HEK293T (cell line): ENCODE measurements around the gene MYO15A.

Source experiments
- ARNT ChIP-seq: fragments of 450-650 bp; IDR thresholded peaks from 2 replicates; pipeline ENCODE4 v1.6.1; 2017; ENCODE audit warnings: mild to moderate bottlenecking
- BHLHE40 ChIP-seq: fragments of 450-650 bp; IDR thresholded peaks from 2 replicates; pipeline ENCODE4 v1.6.1; 2016; ENCODE audit warnings: mild to moderate bottlenecking, moderate library complexity, borderline replicate concordance
- FOXM1 ChIP-seq: fragments of 450-650 bp; IDR thresholded peaks from 2 replicates; pipeline ENCODE4 v1.6.1; 2017; ENCODE audit warnings: mild to moderate bottlenecking, borderline replicate concordance
- LEF1 ChIP-seq: fragments of 450-650 bp; IDR thresholded peaks from 2 replicates; pipeline ENCODE4 v1.6.1; 2017; ENCODE audit warnings: mild to moderate bottlenecking, borderline replicate concordance
- NFRKB ChIP-seq: fragments of 450-650 bp; IDR thresholded peaks from 2 replicates; pipeline ENCODE4 v1.6.1; 2016; ENCODE audit warnings: mild to moderate bottlenecking, moderate library complexity
- PKNOX1 ChIP-seq: fragments of 450-650 bp; IDR thresholded peaks from 2 replicates; pipeline ENCODE4 v1.6.1; 2016
- SP1 ChIP-seq: fragments of 450-650 bp; IDR thresholded peaks from 2 replicates; pipeline ENCODE4 v1.6.1; 2017
- SUZ12 ChIP-seq: fragments of 450-650 bp; IDR thresholded peaks from 2 replicates; pipeline ENCODE4 v1.6.1; 2016; ENCODE audit warnings: mild to moderate bottlenecking

- TF ChIP-seq SP1: no peak
- no peak for TF ChIP-seq LEF1
- TF ChIP-seq NFRKB: no peak
- no peak for TF ChIP-seq SUZ12
- no peak for TF ChIP-seq FOXM1
- no peak for TF ChIP-seq ARNT
- TF ChIP-seq BHLHE40: no peak
- no peak for TF ChIP-seq PKNOX1
Observed at GRCh38 chr17:18206962-18207361, 98.4 kb downstream of the MYO15A start.
